Forelimb muscle (tissue), 1 donor: ENCODE data around the gene UBE2M. TPM values are rescaled to one million over a fixed set of nuclear protein-coding genes. Genes with fewer than 3 reads are reported as not detected.
A peak's percentile ranks its signal among the peaks of the same experiment; 100 is the strongest.
"Not testable (repeated sequence)": the region's sequence is repeated elsewhere in the genome, so short reads cannot be mapped to it uniquely, and the experiment has no call there.

ENCODE experiments used
- DNase-seq: peaks from one replicate; pipeline ENCODE4 v3.0.0-alpha.2; 2013; ENCODE audit warnings: low read depth
- polyA plus RNA-seq: library from polyadenylated mRNA; unstranded; fragments of 120-200 nt; gene quantifications from one replicate; pipeline ENCODE4 v1.2.1, GENCODE V29; 2013; ENCODE audit not compliant: insufficient read length

The UBE2M gene
- polyA plus RNA-seq: 61.8 TPM

- DNase-seq: no peak
Measured at GRCh38 chr19:58558066-58558622, at the start of gene UBE2M. Gene UBE2M, minus strand, starts transcription at chr19:58558611. Its CDS starts 230 bp downstream, at chr19:58558381.

GRCh38 chr19:58607213-58607612 lies 48.8 kb upstream of the UBE2M start:
- DNase-seq: not testable (repeated sequence)

- DNase-seq: not testable (repeated sequence)
Measured at GRCh38 chr19:58606251-58606896, 48.0 kb upstream of the UBE2M start.

- DNase-seq: no peak
Measured at GRCh38 chr19:58586133-58586765, 27.8 kb upstream of the UBE2M start.

- DNase-seq: no peak
Measured at GRCh38 chr19:58585442-58586132, 27.2 kb upstream of the UBE2M start.

- no peak for DNase-seq
Measured at GRCh38 chr19:58584498-58585441, 26.4 kb upstream of the UBE2M start.

- DNase-seq: no peak
Measured at GRCh38 chr19:58582985-58583384, 24.6 kb upstream of the UBE2M start.

- peak; percentile 60 for DNase-seq
Measured at GRCh38 chr19:58581227-58582141, 23.1 kb upstream of the UBE2M start.

- no peak for DNase-seq
Measured at GRCh38 chr19:58579473-58580142, 21.2 kb upstream of the UBE2M start.

GRCh38 chr19:58578012-58578925 lies 19.9 kb upstream of the UBE2M start:
- no peak for DNase-seq

GRCh38 chr19:58577581-58577980 lies 19.2 kb upstream of the UBE2M start:
- not testable (repeated sequence) for DNase-seq

- DNase-seq: peak; percentile 80
Measured at GRCh38 chr19:58575183-58576041, 17.0 kb upstream of the UBE2M start.

GRCh38 chr19:58573658-58574164 lies 15.3 kb upstream of the UBE2M start:
- DNase-seq: no peak

- peak; percentile 99 for DNase-seq
Measured at GRCh38 chr19:58572818-58573657, 14.6 kb upstream of the UBE2M start, which contains the start of gene MZF1. Gene MZF1, minus strand, starts transcription at chr19:58573335. Its CDS starts 1,946 bp downstream, at chr19:58571389.

GRCh38 chr19:58572026-58572817 lies 13.8 kb upstream of the UBE2M start:
- DNase-seq: no peak

GRCh38 chr19:58571575-58571947 lies 13.2 kb upstream of the UBE2M start:
- no peak for DNase-seq
